ENCODE data around the gene PSMG2.

GRCh38 chr18:12748671-12749070 lies 45.8 kb downstream of the PSMG2 start:
- TF ChIP-seq EP300 (IDR thresholded peaks at IDR 0.05): no peak
- no peak for TF ChIP-seq CTCF (IDR thresholded peaks at IDR 0.05)
- TF ChIP-seq POLR2AphosphoS5 (IDR thresholded peaks at IDR 0.05): no peak
